ENCODE data around the gene NINJ1.

Gene NINJ1

DNA sequence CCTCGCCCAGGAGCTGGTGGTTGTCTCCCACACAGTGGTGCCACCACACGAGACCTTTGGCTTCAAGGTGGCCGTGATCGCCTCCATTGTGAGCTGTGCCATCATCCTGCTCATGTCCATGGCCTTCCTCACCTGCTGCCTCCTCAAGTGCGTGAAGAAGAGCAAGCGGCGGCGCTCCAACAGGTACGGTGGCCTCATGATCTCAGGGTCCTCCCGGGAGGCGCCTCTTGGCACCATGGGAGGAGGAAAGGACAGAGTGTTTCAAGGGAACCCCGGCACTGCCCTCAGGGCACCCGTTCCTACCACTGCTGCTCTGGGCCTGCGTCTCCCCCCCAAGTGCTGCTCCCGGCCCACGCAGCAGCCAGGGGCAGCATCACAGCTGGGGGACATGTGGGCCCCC lies 56.2 kb downstream of the NINJ1 start:
- Histone ChIP-seq H3K4me1 (ENCODE audit: insufficient read depth, low read length, poor library complexity, severe bottlenecking) (peaks cover 16% of the 10 kb centered on the region), H3K79me2 (ENCODE audit: insufficient read depth, low read length) (no peaks in the 10 kb centered on the region), H2AFZ (ENCODE audit: low read length) (no peak overlapping the region), H3K9me3 (ENCODE audit: insufficient read depth, low read depth, low read length) (no peaks in the 10 kb centered on the region), H3K4me3 (ENCODE audit: low read length, poor library complexity, severe bottlenecking) (no peak overlapping the region), H3K9ac (ENCODE audit: low read depth, low read length, poor library complexity, severe bottlenecking) (no peak overlapping the region), H3K27me3 (ENCODE audit: insufficient read depth, low read length, poor library complexity, severe bottlenecking) (no peaks in the 10 kb centered on the region), H4K20me1 (ENCODE audit: insufficient read depth, low read length, poor library complexity, severe bottlenecking) (no peaks in the 10 kb centered on the region), H3F3A (ENCODE audit: low read depth) (no peaks in the 10 kb centered on the region), H3K4me2 (ENCODE audit: low read depth, low read length, poor library complexity, severe bottlenecking) (no peak overlapping the region), H3K36me3 (ENCODE audit: insufficient read depth, low read length) (no peaks in the 10 kb centered on the region), H3K9me2 (replicated peaks; ENCODE audit: low read depth, low read length) (no peaks in the 10 kb centered on the region)
- TF ChIP-seq EZH2phosphoT487 (IDR thresholded peaks at IDR 0.05; ENCODE audit: borderline replicate concordance), result no peak
- TF ChIP-seq, protein P1, sequence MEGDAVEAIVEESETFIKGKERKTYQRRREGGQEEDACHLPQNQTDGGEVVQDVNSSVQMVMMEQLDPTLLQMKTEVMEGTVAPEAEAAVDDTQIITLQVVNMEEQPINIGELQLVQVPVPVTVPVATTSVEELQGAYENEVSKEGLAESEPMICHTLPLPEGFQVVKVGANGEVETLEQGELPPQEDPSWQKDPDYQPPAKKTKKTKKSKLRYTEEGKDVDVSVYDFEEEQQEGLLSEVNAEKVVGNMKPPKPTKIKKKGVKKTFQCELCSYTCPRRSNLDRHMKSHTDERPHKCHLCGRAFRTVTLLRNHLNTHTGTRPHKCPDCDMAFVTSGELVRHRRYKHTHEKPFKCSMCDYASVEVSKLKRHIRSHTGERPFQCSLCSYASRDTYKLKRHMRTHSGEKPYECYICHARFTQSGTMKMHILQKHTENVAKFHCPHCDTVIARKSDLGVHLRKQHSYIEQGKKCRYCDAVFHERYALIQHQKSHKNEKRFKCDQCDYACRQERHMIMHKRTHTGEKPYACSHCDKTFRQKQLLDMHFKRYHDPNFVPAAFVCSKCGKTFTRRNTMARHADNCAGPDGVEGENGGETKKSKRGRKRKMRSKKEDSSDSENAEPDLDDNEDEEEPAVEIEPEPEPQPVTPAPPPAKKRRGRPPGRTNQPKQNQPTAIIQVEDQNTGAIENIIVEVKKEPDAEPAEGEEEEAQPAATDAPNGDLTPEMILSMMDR (conservative IDR thresholded peaks at IDR 0.05; ENCODE audit: low read length), result no peak

DNA sequence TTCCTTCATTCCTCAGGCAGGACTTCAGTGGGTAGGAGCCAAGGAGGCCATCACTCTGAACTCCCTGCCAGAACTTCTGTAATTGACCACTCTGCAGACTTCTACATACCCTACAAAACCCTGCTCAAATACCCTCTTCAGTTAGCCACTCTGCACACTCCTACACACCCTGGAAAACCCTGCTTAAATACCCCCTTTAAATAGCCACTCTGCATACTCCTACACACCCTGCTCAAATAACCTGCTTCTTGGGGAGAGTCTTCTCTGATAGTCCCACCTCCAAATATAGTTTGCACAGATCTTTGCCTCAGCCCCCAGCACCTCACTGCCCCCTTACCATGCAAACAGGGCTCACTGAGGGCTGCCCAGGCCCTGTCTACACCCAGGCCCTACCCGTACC lies 56.7 kb downstream of the NINJ1 start:
- H3K27me3 ChIP-seq (ENCODE audit: insufficient read depth, low read length, poor library complexity, severe bottlenecking), result no peaks in the 10 kb centered on the region
- H3K4me1 ChIP-seq (ENCODE audit: insufficient read depth, low read length, poor library complexity, severe bottlenecking), result peaks cover 16% of the 10 kb centered on the region
- H3K36me3 ChIP-seq (ENCODE audit: insufficient read depth, low read length), result no peaks in the 10 kb centered on the region
- H3K9ac ChIP-seq (ENCODE audit: low read depth, low read length, poor library complexity, severe bottlenecking), result no peak overlapping the region
- H3K4me2 ChIP-seq (ENCODE audit: low read depth, low read length, poor library complexity, severe bottlenecking), result no peak overlapping the region
- TF ChIP-seq, protein P1 (conservative IDR thresholded peaks at IDR 0.05; ENCODE audit: low read length), result no peak
- no peak for TF ChIP-seq EZH2phosphoT487 (IDR thresholded peaks at IDR 0.05; ENCODE audit: borderline replicate concordance)
- H3F3A ChIP-seq (ENCODE audit: low read depth), result no peaks in the 10 kb centered on the region
- no peak overlapping the region for H2AFZ ChIP-seq (ENCODE audit: low read length)
- H3K9me2 ChIP-seq (replicated peaks; ENCODE audit: low read depth, low read length), result no peaks in the 10 kb centered on the region
- H3K79me2 ChIP-seq (ENCODE audit: insufficient read depth, low read length), result no peaks in the 10 kb centered on the region
- H4K20me1 ChIP-seq (ENCODE audit: insufficient read depth, low read length, poor library complexity, severe bottlenecking), result no peaks in the 10 kb centered on the region
- no peaks in the 10 kb centered on the region for H3K9me3 ChIP-seq (ENCODE audit: insufficient read depth, low read depth, low read length)
- H3K4me3 ChIP-seq (ENCODE audit: low read length, poor library complexity, severe bottlenecking), result no peak overlapping the region

DNA sequence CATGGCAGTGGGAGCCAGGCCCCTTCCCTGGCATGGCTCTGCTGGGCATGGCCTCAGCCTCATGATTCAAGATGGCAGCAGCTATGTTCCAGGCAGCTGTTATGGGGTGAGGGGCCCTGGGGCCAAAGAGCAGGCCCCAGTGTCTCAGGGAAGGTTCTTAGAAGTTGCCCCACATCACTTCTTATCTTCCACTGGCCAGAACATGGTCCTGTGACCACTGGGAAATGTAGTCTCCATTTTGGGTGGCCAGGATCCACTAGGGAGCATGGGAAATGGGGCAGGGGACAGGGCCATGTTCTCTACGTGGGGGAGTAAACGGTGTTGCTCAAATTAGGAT lies 57.3 kb downstream of the NINJ1 start:
- H2AFZ ChIP-seq (ENCODE audit: low read length), result no peak overlapping the region
- TF ChIP-seq, protein P1 (conservative IDR thresholded peaks at IDR 0.05; ENCODE audit: low read length), result no peak
- no peak for TF ChIP-seq EZH2phosphoT487 (IDR thresholded peaks at IDR 0.05; ENCODE audit: borderline replicate concordance)

More for the DNA sequence above, 57.3 kb downstream of the NINJ1 start:
- H3K27me3 ChIP-seq (ENCODE audit: insufficient read depth, low read length, poor library complexity, severe bottlenecking), result no peaks in the 10 kb centered on the region
- H3K36me3 ChIP-seq (ENCODE audit: insufficient read depth, low read length), result no peaks in the 10 kb centered on the region
- peaks cover 22% of the 10 kb centered on the region for H3K4me1 ChIP-seq (ENCODE audit: insufficient read depth, low read length, poor library complexity, severe bottlenecking)
- H3K4me3 ChIP-seq (ENCODE audit: low read length, poor library complexity, severe bottlenecking), result no peak overlapping the region
- no peaks in the 10 kb centered on the region for H4K20me1 ChIP-seq (ENCODE audit: insufficient read depth, low read length, poor library complexity, severe bottlenecking)
- H3K79me2 ChIP-seq (ENCODE audit: insufficient read depth, low read length), result no peaks in the 10 kb centered on the region
- H3K9me3 ChIP-seq (ENCODE audit: insufficient read depth, low read depth, low read length), result no peaks in the 10 kb centered on the region
- no peak overlapping the region for H3K9ac ChIP-seq (ENCODE audit: low read depth, low read length, poor library complexity, severe bottlenecking)
- no peaks in the 10 kb centered on the region for H3K9me2 ChIP-seq (replicated peaks; ENCODE audit: low read depth, low read length)
- no peaks in the 10 kb centered on the region for H3F3A ChIP-seq (ENCODE audit: low read depth)
- H3K4me2 ChIP-seq (ENCODE audit: low read depth, low read length, poor library complexity, severe bottlenecking), result no peak overlapping the region

Data from Loucy (cell line).